ENCODE data around the gene GFOD2.
A peak's percentile ranks its signal among the peaks of the same experiment; 100 is the strongest.
"Not testable (repeated sequence)": the region's sequence is repeated elsewhere in the genome, so short reads cannot be mapped to it uniquely, and the experiment has no call there.

Gene GFOD2, protein sequence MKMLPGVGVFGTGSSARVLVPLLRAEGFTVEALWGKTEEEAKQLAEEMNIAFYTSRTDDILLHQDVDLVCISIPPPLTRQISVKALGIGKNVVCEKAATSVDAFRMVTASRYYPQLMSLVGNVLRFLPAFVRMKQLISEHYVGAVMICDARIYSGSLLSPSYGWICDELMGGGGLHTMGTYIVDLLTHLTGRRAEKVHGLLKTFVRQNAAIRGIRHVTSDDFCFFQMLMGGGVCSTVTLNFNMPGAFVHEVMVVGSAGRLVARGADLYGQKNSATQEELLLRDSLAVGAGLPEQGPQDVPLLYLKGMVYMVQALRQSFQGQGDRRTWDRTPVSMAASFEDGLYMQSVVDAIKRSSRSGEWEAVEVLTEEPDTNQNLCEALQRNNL

DNA sequence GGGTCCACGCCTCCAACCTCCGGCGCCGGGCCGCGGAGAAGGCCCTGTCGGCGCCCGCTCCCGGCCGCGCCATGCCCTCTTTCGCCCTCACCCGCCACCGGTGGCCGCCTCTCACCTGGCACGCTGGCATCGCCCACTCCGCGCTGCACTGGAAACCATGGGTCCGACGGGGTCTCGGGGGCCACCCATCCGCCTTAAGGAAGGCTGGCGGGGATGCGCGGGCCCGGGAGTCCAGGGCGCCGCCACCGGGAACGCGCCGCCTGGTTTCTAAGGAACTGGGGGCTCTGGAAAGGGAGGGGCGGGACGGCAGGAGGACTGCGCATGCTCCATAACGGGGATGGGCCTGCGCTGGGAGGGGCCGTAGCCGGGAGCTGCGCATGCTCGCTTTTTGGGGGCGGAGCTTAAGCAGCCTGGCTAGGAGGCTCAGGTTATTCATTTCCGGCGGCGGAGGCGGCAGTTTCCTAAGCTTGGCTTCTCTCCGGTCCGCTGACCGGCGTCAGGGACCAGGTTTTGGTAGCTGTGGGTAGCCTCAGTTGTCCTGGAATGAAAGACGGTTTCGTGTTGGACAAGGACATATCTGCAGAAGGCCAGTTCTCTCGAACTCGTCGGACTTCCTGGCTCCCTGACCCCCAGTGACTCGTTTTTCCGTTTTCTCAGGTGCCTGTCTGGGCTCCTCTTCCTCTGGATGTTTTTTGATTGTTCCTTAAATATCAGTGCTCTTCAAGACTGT lies at the start of gene GFOD2:
Gene GFOD2, minus strand, starts transcription at position 269 of the 730 bp plus-strand sequence. CDS start 33,601 bp downstream, outside the sequence.
- DNase-seq (ENCODE audit: low read depth in 1 of 2, low spot score in 1 of 2), result peak; percentile 98

DNA sequence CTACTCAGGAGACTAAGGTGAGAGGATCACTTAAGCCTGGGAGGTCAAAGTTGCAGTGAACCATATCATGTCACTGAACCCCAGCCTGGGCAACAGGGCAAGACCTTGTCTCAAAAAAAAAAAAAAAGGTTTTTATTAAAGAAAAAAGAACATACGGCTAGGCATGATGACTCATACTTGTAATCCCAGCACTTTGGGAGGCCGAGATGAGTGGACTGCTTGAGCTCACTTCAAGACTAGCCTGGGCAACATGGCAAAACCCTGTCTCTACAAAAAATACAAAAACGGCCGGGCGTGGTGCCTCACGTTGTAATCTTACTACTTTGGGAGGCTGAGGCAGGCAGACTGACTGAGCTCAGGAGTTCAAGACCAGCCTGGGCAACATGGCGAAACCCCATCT lies 48.8 kb upstream of the GFOD2 start:
- DNase-seq (ENCODE audit: low read depth in 1 of 2, low spot score in 1 of 2), result no peak

DNA sequence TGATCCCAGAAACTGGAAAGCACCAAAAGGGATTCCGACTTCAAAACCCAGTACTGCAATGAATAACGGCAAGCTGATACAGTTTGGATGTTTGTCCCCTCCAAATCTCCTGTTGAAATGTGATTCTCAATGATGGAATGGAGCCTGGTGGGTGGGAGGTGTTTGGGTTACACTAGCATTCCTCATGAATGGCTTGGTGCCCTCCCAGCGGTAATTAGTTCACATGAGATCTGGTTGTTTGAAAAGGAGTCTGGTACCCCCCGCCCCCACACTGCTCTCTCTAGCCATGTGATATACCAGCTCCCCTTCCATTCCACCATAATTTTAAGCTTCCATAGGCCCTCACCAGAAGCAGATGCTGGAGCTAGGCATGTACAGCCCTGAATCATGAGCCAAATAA lies 47.2 kb upstream of the GFOD2 start:
- DNase-seq (ENCODE audit: low read depth in 1 of 2, low spot score in 1 of 2), result no peak

DNA sequence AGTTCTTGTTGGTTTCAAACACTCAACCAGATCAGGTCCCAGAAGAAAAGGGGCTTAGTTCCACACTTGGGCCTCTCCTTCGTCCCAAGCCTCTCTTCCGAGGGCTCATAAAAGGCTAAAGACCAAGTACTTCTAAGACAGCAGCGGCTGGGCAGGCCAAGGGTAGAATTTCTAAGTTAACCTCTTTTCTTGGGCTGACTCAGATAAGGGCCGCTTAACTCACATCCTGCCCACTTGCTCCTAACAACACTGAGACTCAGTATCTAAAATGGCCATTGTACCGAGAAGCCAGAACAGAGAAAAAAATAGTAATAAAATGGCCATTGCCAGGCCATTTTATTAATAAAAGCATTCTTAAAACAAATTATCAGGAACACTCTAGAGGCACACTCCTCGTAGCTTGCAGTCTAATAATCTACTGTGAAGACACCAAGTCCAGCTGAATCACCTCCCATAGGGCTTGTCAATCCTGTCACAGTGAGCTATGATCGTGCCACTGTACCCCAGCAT lies 45.1 kb upstream of the GFOD2 start:
- no peak for DNase-seq (ENCODE audit: low read depth in 1 of 2, low spot score in 1 of 2)

DNA sequence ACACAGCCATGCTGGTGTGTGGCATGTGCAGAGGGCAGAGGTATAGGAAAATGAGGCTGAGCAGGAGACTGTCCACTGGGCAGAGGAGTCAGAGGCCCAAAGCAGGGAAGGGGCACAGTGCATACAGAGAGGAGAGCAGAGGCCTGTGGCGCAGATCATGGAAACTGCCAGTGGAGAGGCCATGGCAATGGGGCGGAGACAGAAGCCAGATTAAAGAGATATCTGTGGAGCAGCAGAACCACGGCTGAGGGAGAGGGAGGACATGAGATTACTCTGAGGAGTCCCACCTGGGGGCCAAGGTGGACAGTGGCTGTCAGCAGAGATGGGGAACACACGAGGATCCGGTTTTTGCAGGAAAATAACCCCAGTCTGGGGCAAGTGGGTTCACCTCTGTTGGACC lies 44.0 kb upstream of the GFOD2 start:
- no peak for DNase-seq (ENCODE audit: low read depth in 1 of 2, low spot score in 1 of 2)

DNA sequence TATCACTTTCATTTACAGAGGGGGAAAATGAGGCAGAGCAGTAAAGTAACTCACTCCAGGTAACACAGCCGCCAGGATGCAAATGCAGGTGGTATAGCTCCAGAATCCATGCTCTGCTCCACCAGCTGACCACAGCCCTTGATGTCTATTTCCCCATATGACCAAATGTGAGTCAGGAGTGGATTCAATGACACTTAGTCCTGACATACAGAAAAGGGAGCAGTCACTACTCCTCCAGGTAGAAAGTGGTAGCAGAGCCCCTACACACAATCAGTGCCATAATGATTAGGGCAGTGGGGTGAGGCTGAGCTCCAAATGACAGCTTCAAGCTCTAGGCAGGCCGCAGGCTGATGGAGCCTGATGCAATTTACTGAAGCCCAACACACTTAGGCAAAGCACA lies 43.3 kb upstream of the GFOD2 start:
- no peak for DNase-seq (ENCODE audit: low read depth in 1 of 2, low spot score in 1 of 2)

DNA sequence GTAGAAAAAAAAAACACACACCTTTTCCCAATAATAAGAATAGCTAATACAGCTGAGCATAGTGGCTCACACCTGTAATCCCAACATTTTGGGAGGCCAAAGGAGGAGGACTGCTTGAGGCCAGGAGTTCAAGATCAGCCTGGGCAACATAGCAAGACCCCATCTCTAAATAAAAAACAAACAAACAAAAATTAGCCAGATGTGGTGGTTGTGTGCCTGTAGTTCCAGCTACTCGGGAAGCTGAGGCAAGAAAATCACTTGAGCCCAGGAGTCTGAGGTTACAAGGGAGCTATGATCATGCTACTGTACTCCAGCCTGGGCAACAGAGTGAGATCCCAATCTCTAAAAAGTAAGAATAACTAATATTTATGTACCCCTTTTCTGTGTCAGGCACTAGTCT lies 42.8 kb upstream of the GFOD2 start:
- DNase-seq (ENCODE audit: low read depth in 1 of 2, low spot score in 1 of 2), result no peak

DNA sequence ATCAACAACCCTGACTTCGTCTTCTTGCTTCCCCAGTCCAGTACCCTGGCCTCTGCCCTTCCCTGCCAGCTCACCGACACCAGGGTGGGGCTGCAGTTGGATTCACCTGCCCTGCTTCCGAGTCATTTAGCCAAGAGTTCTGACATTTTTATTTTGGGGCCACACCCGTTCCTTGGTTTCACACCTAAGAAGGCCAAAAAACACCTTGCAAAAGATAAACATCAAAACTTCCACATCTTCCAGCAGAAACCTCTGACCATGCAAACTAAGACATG lies 41.8 kb upstream of the GFOD2 start:
- no peak for DNase-seq (ENCODE audit: low read depth in 1 of 2, low spot score in 1 of 2)

DNA sequence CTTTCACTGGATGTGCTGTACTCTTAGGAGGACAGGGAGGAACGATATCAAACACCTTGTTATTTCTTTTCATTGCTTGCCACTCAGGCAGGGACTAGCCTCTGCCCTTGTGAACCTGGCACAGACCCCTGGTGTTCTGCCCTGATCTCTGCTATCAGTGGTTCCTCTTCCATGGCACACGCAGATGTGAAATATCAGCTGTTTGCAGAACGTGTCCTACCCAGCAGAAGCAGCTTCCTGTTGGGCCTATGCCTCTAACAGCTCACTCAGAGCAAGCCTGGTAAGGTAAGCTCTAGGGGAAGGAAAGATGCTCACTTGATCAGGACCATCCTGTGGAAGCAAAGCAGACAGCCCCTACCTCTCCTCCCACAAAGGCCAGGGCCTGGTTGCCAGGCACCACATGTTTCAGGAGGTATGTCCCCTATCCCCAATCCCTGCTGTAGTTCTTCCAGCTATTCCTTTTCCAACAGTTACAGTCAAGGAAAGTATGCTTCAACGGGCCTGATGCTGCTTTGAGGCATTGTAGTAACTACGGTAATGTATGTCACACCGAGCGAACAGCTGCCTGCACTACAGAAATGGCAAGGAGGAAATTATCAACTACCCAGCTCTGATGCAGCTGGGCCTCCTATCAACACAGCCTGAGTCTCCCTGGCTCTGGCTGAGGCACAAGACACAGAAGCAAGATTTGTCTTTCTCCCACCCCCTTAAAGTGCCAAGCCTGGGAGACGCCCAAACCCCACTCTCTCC lies 41.3 kb upstream of the GFOD2 start:
- no peak for DNase-seq (ENCODE audit: low read depth in 1 of 2, low spot score in 1 of 2)

DNA sequence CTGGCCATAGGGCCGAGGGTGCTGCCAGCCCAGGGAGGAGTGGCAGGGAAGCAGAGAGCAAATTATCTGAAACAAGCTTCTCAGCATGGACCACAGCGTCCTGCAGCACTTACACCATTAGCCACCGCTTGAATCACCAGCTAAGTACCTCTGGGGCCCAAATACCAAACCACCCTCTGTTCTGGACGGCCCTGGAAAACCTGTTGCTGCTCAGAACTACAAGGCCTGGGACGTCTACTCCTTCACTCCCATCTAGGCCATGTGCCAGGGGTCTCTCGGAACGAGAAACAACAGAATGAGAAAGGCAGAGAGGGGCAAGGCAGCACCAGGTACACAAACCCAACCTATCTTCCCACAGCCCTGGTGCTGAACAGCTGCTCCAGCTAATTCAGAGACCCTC lies 39.9 kb upstream of the GFOD2 start:
- no peak for DNase-seq (ENCODE audit: low read depth in 1 of 2, low spot score in 1 of 2)

DNA sequence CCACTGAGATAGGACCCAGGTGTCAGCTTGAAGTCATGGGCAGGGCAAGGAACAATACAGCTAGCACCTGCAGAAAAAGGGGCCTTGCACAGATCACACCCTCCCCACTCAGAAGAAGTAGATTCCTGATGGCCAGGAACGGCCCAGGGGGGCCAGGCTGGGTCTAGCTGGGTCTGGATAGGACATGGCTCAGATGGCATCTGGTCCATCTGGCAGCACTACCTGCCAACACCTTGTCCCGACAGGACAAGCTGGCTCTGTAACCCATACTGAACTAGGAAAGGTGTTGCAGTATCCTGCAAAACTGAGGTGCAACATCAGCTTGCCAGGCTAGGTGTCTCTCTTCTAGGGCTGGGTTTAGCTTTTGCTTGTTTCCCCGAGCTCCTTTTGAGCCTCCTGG lies 38.9 kb upstream of the GFOD2 start:
- DNase-seq (ENCODE audit: low read depth in 1 of 2, low spot score in 1 of 2), result no peak

DNA sequence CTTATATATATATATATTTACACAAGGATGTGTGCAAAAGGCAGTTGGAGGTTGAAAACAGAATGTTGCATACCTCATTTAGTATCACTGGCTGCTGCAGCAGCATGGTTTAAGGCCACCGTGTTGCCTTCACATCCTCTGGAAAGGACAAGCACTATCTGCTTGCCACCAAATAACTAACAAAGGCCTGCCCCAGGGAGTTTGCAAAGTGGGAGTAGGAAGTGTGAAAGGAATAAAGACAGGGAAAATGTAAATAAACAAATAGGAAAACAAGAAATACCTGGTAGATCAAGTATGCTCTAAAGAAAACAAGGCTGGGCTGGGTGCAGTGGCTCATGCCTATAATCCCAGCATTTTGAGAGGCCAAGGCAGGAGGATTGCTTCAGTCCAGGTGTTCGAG lies 33.5 kb upstream of the GFOD2 start:
- no peak for DNase-seq (ENCODE audit: low read depth in 1 of 2, low spot score in 1 of 2)

DNA sequence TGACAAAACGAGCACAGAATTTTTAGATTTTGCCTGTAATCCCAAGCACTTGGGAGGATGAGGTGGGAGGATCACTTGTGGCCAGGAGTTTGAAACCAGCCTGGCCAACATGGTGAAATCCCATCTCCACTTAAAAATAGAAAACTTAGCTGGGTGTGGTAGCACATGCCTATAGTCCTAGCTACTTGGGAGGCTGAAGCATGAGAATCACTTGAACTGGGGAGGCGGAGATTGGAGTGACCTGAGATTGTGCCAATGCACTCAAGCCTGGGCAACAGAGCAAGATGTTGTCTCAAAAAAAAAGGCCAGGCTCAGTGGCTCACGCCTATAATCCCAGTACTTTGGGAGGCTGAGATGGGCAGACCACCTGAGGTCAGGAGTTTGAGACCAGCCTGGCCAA lies 32.2 kb upstream of the GFOD2 start:
- not testable (repeated sequence) for DNase-seq (ENCODE audit: low read depth in 1 of 2, low spot score in 1 of 2)

DNA sequence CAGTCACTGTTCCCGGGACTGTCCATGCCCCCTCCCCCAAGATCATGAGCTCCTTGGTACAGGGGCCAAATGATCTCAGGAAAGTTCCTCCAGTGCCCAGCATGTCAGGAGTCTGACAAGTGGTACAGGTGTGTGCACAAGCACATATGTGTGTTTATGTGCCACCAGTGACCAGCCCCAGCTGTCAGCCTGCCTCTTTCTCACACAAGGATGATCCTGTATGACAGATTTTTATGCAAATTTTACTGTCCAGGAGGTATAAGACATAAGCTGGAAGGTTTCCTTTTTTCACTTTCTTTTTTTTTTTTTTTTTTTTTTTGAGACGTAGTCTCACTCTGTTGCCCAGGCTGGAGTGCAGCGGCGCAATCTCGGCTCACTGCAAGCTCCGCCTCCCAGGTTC lies 31.4 kb upstream of the GFOD2 start:
- no peak for DNase-seq (ENCODE audit: low read depth in 1 of 2, low spot score in 1 of 2)

DNA sequence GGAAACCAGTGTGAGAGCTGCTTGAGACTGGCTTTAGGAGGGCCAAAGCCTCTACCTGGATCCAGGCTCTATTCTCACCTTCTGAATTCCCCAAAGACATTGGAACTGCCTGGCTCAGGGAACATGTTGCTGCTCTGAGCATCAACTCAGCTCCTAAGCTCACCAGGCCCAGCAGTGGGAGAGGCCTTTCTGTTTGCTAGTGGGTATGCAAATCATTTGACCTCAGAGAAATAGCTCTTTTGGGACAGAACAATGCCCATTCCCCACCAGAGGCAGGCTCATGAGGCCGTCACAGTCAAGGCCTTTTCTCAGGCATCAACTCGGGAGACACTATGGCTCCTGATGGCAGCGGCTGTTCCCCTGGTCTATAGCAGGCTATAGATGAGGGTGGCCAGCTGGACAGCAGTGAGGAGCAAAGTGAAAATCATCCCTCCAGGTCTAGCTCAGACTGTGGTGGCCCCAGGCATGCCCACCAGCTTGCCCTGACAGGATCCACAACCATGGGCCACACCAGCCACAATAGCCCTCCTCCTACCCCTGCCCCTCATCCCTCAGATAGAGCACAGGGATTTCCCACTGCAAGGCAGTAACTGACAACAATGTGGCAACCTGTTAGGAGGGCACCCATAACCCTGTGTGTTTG lies 30.4 kb upstream of the GFOD2 start:
- DNase-seq (ENCODE audit: low read depth in 1 of 2, low spot score in 1 of 2), result no peak

DNA sequence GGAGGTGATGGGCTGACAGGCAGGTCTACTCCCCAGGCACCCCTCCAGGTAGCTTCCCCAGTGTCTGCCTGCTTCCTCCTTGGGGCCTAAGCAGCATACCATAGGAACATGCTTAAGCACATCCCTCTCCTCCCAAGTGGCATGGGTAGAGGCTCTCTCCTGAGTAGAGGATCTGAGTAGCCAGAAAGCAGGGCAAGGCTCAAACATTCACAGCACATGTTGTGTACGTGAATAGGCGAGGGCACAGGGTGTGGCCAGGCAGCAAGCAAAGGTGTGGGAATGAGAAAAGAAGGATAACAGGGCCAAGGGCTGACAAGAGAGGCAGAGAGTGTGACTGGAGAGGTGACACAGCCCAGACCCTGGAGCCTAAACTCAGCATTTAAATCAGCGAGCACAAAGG lies 29.7 kb upstream of the GFOD2 start:
- DNase-seq (ENCODE audit: low read depth in 1 of 2, low spot score in 1 of 2), result no peak

DNA sequence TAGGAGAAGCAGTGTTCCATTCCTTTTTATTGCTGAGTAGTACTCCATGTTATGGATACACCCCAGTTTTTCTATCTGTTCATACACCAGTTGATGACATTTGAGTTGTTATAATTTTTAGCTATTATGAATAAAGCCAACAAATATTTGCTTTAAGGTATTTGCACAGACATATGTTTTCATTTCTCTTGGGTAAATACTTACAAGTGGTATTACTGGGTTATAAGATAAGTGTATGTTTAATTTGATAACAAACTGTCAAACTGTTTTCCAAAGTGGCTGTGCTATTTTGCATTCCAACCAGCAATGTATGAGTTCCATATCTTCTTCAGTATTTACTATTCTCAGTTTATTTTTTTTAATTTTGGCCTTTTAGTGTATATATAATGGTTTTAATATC lies 27.7 kb upstream of the GFOD2 start:
- no peak for DNase-seq (ENCODE audit: low read depth in 1 of 2, low spot score in 1 of 2)

DNA sequence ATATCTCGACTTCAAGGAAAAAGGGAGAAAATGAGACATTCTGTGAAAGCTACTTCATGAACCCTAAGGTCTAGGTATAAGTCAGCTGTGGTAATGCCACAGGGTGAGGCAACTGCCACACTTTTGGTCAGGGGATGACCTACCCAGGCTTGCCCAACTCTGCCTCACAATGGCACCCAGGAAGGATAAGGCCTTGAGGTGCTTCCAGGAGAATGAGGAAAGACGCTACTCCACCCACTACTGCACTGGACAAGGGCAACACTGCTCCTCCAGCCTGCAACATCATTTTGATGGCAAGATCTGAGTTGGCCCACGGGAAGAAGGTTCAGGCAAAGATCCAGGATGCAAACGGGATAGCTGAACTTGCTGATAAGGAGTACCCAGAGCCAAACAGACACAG lies 22.0 kb upstream of the GFOD2 start:
- no peak for DNase-seq (ENCODE audit: low read depth in 1 of 2, low spot score in 1 of 2)

DNA sequence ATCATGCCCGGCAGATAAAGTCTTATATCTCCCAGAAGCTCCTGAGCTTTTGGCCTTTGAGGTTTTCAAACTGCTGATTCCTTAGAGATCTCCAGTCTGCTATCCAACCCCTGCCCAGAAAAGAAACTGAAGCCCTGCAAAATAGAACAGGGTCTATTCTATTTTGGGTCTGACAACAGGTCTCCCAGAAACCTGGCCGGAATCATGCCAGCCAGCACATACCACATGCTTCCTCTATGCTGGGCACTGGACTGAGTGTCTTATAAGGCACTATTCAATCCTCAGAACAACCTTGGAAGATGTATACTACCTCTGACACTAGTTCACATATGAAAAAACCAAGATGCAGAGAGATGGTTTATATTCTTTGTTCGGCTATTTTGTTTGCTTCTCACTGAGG lies 21.3 kb upstream of the GFOD2 start:
- no peak for DNase-seq (ENCODE audit: low read depth in 1 of 2, low spot score in 1 of 2)

DNA sequence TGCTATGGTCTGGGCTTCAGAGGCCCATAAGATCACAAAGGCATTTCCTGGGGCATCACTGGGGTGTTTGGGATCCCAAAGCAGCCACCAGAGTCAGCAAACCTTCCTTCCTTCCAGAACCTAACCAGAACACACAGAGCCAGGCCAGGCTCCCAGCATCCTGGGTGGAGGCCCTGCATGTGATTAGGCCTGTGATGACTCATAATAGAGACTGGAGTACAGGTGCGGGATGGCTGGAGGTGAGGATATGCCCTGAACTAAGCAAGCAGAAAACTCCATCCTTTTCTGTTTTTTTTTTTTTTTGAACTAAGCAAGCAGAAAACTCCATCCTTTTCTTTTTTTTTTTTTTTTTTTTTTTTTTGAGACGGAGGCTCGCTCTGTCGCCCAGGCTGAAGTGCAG lies 17.7 kb upstream of the GFOD2 start:
- no peak for DNase-seq (ENCODE audit: low read depth in 1 of 2, low spot score in 1 of 2)

DNA sequence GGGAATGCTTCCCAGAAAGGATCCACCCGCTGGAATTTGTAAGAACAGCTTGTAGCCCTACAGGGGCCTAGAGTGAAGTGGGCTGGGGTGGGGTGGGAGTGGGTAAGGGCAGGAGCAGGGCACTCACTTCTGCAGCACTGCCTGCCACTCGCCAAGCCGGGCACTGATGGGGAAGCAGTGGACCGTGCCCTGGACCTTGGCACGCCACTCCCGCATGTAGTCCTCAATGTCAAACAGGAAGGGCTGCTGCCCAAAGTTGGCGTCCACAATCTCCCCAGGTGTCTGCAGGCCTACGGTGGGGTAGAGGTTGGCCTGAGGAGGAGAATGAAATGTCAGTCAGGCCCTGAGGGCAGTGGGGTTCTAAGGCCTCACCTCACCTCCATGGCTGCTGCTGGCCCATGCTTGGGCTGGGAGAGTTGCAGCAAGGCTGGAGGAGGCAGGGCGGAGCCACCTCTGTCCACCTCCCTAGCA lies 15.7 kb upstream of the GFOD2 start:
- DNase-seq (ENCODE audit: low read depth in 1 of 2, low spot score in 1 of 2), result no peak

Measured in stimulated activated CD4-positive, alpha-beta T cell treated with anti-CD3 and anti-CD28 coated beads, Interleukin-15, amount 100 ng/mL, for 1 hour (primary cell).